ENCODE results near the gene F13A1.

F13A1 gene

DNA sequence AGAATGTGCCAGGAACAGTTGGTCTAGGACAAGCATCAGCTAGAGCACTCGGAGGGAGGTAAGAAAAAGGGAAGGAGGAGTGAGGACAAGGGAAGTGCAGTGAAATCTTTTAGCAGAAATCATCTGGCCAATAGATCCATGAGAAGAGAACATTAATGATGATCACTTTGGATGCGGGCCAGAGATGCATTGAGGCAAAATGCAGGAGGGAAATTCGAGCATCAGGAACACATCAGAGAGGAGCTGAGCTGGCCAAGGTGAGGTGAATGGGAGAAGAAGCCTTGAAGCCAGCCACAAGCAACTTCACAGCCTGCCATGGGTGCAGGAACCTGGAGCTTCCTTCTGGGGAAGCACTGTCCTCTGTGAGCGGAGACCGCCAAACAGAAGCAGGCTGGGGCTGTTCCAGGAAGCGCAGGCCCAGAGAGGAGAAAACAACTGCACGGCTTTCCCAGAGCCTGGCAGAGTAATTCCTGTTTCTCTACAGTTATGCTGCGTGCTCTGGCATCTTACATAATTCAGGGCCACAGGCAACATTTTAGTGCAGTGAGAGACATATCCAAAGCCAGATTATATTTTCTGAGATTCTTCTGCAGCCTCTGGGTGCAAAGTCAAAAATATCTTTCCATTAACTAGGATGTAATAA, 143.8 kb downstream of the F13A1 start:
- no peak for TF ChIP-seq GATA3 (IDR thresholded peaks at IDR 0.05; ENCODE audit: low read depth, low read length)
- no peak for TF ChIP-seq GATA2 (IDR thresholded peaks at IDR 0.05; ENCODE audit: low read depth, low read length)

DNA sequence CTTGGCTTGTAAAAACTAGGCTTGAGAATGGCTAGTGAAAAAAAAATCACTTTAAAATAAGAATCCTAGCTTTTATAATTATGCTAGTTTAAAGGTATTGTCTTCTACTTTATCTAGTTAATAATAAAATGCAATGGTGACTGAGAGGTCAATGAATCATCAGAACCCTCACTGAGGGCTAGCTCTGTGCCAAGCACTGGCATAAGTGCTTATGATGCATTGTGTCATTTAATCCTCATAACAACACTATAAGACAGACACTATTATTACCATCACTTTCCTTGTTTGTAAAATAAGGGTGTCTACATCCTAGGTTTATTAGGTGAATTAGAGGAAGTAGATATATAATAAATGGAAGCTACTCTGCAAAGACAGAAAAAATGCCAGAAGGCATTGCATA, 144.3 kb downstream of the F13A1 start:
- no peak for TF ChIP-seq GATA2 (IDR thresholded peaks at IDR 0.05; ENCODE audit: low read depth, low read length)

DNA sequence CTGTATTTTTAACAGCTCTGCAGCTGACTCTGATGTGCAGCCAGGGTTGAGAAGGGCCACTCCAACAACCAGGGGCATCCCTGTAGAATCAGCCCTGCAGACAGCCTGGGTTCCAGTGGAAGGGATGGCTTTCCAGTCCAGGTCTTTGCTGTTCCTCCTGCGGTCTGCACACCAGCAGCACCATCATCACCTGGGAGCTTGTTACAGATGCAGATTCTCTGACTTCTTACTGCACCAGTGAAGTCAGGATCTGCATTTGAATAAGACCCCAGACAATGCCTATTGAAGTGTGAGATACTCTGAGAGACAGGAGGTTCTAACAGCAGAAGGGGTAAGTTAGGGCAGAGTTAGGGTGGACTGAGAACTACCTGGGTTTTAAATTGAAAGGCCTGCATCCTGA, 151.3 kb downstream of the F13A1 start:
- no peak for TF ChIP-seq GATA3 (IDR thresholded peaks at IDR 0.05; ENCODE audit: low read depth, low read length)
- TF ChIP-seq GATA2 (IDR thresholded peaks at IDR 0.05; ENCODE audit: low read depth, low read length) = no peak

DNA sequence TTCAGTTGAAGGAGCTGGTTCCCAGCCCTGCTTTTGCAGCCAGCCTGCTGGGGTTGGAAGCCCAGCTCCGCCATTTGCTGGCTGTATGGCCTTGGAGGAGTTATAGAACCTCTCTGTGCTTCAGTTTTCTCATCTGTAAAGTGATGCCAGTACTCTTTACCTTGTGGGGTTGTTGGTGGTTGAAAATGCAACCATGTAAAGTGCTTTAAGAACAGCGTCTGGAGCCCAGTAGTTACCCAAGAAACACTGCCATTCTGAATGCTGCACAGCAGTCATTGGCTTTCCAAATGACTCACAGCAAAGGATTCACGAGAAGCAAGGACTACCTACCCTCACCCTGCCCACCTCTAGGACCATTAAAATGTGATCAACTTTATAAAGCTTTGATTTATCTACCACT, 154.4 kb downstream of the F13A1 start:
- TF ChIP-seq GATA2 (IDR thresholded peaks at IDR 0.05; ENCODE audit: low read depth, low read length) = no peak
- no peak for TF ChIP-seq GATA3 (IDR thresholded peaks at IDR 0.05; ENCODE audit: low read depth, low read length)

DNA sequence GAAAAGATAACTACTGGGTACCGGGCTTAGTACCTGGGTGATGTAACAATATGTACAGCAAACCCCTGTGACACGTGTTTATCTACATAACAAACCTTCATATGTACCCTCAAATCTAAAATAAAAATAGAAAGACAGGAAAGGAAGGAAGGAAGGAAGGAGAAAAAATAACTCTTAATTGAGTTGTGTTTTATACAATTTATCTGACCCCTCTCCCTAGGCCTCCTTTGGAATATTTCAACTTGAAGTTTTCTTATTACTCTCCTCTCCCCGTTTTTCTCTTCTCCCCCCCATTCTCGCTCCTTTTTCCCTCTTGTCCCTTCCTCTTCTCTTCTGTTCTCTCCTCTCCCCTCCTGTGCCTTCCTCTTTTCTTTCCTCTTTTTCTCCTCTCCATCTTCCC, 156.1 kb downstream of the F13A1 start:
- TF ChIP-seq GATA3 (IDR thresholded peaks at IDR 0.05; ENCODE audit: low read depth, low read length) (no peak), GATA2 (IDR thresholded peaks at IDR 0.05; ENCODE audit: low read depth, low read length) (no peak)

DNA sequence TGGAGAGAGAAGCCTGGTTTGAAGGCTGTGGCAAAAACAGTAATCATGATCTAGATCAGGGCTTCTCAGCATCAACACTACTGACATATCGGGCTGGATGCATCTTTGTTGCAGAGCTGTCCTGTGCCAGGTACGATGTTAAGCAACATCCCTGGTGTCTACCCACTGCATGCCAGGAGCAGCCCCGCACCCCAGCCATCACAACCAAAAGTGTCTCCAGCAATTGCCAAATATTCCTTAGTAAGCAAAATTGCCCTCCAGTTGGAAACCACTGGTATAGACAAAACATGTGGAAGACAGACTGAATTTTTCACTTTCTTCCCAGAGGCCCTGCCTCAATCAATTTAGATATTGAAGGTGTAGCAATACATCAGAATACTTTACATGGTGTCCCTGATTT, 166.1 kb downstream of the F13A1 start:
- TF ChIP-seq GATA3 (IDR thresholded peaks at IDR 0.05; ENCODE audit: low read depth, low read length) (no peak), GATA2 (IDR thresholded peaks at IDR 0.05; ENCODE audit: low read depth, low read length) (no peak)

DNA sequence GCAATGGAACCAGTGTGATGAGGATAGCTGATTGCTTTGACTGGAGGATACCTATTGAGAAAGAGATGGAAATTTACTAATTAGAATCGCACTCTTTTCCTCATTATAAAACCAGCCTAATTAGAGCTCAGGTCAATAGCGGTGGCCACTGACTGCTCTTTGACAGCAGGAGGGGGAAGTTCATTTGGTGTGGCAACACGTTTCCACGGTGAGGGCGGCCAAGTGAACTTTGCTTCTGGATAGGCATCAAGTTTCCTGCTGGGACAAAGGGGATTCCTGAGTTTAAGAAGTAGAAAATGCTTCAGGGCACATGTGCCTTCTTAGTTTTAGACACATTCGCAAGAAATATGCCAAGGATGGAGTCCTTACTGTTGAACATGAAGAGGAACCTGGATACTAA, 168.4 kb downstream of the F13A1 start:
- TF ChIP-seq GATA2 (IDR thresholded peaks at IDR 0.05; ENCODE audit: low read depth, low read length) (no peak), GATA3 (IDR thresholded peaks at IDR 0.05; ENCODE audit: low read depth, low read length) (no peak)

DNA sequence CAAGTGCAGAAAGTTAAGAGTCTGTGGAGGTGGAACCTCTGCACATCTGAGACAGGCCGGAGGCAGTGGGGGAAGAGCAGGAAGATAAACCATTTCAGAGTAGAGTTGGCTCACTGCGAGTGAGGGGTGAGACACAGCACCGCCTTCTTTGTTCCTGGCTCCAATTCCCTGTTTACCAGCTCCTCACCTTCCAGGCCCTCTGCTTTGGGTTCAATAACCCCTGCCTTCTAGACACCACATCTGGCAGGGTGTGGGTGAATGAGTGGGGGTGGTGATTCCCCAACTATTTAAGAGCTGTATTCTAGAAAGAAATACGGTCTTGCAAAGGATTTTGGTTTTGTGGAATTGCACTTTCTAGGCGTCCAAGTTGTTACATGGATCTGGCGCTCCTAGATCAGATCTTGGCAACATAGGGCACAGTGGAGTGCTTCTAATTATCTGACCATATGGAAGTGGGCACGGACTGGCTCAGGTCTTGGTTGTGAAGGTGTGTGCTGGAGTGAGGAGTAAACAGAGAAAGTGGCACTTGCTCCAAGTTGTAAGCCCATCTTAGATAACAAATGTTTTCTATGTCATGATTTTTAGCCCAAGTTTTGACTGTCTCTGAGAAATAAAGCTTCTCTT, 172.2 kb downstream of the F13A1 start:
- TF ChIP-seq GATA2 (IDR thresholded peaks at IDR 0.05; ENCODE audit: low read depth, low read length) (no peak), GATA3 (IDR thresholded peaks at IDR 0.05; ENCODE audit: low read depth, low read length) (no peak)

DNA sequence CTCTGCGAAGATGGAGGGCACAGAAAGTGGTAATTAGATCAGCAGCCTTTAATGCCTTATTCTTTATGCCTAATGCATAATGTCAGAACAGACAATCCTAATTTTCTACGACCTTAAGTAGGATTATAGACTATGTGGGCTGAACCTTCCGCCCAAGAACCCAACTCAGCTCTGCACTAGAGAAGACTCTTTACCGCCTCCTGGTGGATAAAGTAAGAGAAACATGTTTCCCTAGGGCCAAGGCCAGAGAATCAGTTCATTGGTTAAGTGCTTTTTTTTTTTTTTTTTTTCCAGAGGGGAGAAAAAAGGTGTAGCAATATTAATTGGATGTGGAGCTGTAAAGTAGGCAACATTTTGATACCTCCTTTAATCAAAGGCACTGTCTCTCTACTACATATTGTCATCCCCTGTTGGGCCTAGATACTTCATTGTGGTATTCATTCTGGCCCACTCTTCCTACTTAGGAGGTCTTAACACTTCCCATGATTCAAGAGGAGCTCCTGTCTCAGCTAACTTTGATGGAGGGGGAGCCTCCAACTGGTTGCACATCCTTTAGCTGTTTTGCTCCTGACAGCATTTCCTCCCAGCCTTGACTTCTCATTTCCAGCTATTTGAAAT, 188.9 kb downstream of the F13A1 start:
- TF ChIP-seq GATA3 (IDR thresholded peaks at IDR 0.05; ENCODE audit: low read depth, low read length) (no peak), GATA2 (IDR thresholded peaks at IDR 0.05; ENCODE audit: low read depth, low read length) (no peak)

DNA sequence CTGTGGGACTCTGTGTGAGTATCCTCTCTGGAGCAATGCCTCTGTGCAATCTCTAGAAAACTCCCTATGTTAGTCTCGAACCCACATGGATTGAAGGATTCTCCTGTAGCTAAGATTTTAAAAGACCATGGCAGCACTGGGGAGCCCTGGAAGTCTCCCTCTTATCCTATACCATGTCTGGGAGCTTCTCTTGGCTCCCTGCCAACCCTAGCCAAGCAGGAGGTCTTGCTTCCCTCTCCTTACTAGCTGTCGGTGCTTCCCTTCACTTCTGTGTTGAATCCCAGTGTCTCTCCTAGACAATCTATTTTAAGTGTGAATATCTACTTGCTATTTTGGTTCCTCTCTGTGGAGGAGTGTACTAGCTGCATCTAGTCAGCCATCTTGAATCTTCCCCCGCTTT, 195.0 kb downstream of the F13A1 start:
- TF ChIP-seq GATA2 (IDR thresholded peaks at IDR 0.05; ENCODE audit: low read depth, low read length) (no peak), GATA3 (IDR thresholded peaks at IDR 0.05; ENCODE audit: low read depth, low read length) (no peak)

DNA sequence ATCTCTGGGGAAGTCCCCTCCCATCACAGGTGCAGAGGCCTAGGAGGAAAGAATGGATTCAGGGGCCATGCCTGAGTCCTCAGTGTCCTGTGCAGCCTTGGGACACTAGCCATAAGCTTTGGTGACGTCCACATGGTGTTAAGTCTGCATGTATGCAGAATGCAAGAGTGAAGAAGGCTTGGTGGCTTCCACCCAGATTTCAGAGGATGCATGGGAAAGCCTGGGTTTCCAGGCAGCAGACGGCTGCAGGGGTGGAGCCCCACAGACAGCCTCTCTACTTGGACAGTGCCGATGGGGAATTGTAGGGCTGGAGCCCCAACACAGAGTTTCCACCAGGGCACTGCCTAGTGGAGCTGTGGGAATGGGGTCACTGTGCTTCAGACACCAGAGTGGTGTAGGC, 196.7 kb downstream of the F13A1 start:
- TF ChIP-seq GATA2 (IDR thresholded peaks at IDR 0.05; ENCODE audit: low read depth, low read length) = no peak
- TF ChIP-seq GATA3 (IDR thresholded peaks at IDR 0.05; ENCODE audit: low read depth, low read length) = no peak

DNA sequence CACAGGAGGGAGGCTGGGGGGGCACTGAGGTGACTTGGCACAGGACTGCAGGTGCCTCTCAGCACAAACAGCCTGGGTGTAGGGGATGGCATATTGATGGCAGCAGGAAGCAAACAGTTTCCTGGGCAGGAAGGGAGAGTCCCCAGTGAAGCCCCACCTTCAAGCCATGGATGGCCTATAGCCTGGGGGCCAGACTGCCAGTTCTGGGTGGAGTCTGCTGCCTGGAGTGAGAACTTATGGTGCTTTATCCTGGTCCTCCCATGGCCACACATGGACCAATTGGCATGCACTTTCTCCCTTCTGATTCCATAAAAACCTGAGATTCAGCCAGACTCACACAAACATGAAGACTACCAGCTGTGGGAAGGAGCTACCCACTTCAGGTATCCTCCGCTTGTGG, 198.5 kb downstream of the F13A1 start:
- TF ChIP-seq GATA3 (IDR thresholded peaks at IDR 0.05; ENCODE audit: low read depth, low read length) (no peak), GATA2 (IDR thresholded peaks at IDR 0.05; ENCODE audit: low read depth, low read length) (no peak)

DNA sequence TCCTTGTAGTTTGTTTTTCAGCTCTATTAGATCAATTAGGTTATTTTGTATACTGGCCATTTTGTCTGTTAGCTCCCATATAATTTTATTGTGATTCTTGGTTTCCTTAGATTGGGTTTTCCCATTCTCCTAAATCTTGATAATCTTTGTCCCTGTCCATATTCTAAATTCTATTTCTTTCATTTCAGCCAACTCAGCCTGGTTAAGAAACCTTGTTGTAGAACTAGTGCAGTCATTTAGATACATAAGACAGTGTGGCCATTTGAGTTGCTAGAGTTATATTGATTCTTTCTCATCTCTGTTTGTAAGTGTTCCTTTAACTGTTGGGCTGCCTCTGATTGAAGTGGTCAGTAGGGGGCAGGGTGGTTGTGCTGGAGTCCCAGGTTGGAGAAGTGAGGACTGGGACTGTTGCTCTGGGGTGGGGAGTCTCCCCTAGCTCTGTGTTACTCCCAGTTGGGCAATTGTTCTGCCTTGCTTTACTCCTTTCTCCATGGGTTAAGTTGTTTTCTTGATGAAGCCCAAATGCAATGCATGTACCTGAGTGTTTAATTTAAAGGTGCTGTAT, 214.9 kb downstream of the F13A1 start:
- TF ChIP-seq GATA2 (IDR thresholded peaks at IDR 0.05; ENCODE audit: low read depth, low read length) (no peak), GATA3 (IDR thresholded peaks at IDR 0.05; ENCODE audit: low read depth, low read length) (no peak)

Measured in SH-SY5Y (cell line).